ACHN (cell line): Measurements from ENCODE around the gene PDGFB.

Source experiments
- DNase-seq: peaks from one replicate; pipeline ENCODE4 v3.0.0-alpha.2; 2015
- in situ Hi-C: cut with HindIII; loops from 2 replicates; pipeline ENCODE4 v1.10.0; 2017; ENCODE audit warnings: low sequenced_read_pairs, low pct_ligation_motif_present, low pct_unique_long_range_greater_than_20kb

The PDGFB gene

DNA sequence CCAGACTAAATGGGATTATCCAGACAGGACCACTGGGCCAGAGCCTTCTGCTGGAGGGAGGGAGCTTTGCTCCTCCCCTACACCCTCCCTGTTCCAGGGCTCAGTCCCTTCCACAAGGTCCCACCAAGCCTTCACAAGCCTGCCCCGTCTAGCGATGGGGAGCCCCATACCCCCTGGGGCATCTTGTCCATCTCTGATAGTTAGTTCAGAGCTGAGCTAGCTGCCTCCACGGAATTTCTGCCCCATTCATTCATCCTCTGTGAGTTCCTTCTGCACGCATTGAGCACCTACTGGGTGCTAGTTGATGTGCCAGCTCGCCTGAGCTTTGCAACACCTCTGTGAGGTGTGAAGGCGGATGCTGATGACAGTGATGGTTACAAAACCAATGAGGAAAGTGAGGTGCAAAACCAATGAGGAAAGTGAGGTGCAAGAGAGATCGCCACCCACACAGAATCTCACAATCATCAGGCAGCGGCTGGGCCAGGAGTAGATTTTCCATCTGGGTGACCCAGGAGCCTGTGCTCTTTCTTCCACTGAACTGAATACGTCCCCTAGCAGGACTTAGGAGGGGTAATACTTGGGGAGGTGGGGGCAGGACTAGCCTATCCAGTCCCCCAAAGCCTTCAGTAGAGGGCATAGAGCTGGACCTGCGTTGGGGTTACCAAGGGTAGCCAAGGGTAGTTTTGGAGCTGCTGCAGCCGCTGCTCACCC, 70.8 kb downstream of the PDGFB start:
- DNase-seq = no peak
- in situ Hi-C loops = no loop called here
